RWPE2 (cell line): ENCODE results near the gene KBTBD13.

Experiments used
- ATAC-seq: fragments of 200-7000 bp; cut with Tn5 transposase; 3 replicates; pipeline ENCODE4 v1.9.1; 2021; ENCODE audit warnings: low read depth
- DNase-seq: peaks from one replicate; pipeline ENCODE4 v3.0.0-alpha.2; 2020; ENCODE audit warnings: low spot score
- H3K27ac ChIP-seq: fragments of 450-650 bp; 2 replicates; pipeline ENCODE4 v1.5.1; 2017; ENCODE audit warnings: mild to moderate bottlenecking; ENCODE audit not compliant: poor library complexity, severe bottlenecking
- H3K27me3 ChIP-seq: fragments of 250-450 bp; sonication (Bioruptor Pico); 2 replicates; pipeline ENCODE4 v1.5.1; 2021; ENCODE audit warnings: mild to moderate bottlenecking, moderate library complexity; ENCODE audit not compliant: insufficient read depth, poor library complexity, severe bottlenecking
- H3K36me3 ChIP-seq: fragments of 250-450 bp; sonication (Bioruptor Pico); 2 replicates; pipeline ENCODE4 v1.5.1; 2020; ENCODE audit warnings: low read depth, mild to moderate bottlenecking, moderate library complexity
- H3K4me1 ChIP-seq: fragments of 250-450 bp; sonication (Bioruptor Pico); 2 replicates; pipeline ENCODE4 v1.5.1; 2021; ENCODE audit warnings: mild to moderate bottlenecking, moderate library complexity; ENCODE audit not compliant: insufficient read depth, poor library complexity, severe bottlenecking
- H3K4me3 ChIP-seq: fragments of 250-450 bp; sonication (Bioruptor Pico); 2 replicates; pipeline ENCODE4 v1.5.1; 2021; ENCODE audit warnings: mild to moderate bottlenecking, moderate library complexity; ENCODE audit not compliant: severe bottlenecking
- H3K9me3 ChIP-seq: fragments of 250-450 bp; sonication (Bioruptor Pico); 2 replicates; pipeline ENCODE4 v1.5.1; 2021; ENCODE audit warnings: mild to moderate bottlenecking, moderate library complexity; ENCODE audit not compliant: severe bottlenecking
- TF ChIP-seq, protein P1 (sequence below): fragments of 450-650 bp; IDR thresholded peaks from one replicate; pipeline ENCODE4 v1.5.1; 2017; ENCODE audit warnings: mild to moderate bottlenecking, moderate library complexity; ENCODE audit not compliant: poor library complexity, severe bottlenecking

The KBTBD13 gene

DNA sequence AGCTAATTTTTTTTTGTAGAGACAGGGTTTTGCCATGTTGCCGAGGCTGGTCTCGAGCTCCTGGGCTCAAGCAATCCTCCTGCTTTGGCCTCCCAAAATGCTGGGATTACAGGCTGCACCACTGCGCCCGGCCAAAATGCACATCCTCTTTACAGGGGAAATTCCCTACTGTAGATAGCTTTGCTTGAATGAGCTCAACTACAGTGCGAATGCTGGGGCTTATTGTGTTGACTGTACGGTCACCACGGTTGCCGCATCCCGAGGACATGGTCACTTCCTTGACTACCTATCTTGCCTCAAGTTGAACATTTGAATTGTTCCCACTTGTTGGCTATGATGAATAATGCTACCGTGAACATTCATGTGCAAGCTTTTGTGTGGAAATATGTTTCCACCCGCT, 41.8 kb upstream of the KBTBD13 start:
- TF ChIP-seq, protein P1, sequence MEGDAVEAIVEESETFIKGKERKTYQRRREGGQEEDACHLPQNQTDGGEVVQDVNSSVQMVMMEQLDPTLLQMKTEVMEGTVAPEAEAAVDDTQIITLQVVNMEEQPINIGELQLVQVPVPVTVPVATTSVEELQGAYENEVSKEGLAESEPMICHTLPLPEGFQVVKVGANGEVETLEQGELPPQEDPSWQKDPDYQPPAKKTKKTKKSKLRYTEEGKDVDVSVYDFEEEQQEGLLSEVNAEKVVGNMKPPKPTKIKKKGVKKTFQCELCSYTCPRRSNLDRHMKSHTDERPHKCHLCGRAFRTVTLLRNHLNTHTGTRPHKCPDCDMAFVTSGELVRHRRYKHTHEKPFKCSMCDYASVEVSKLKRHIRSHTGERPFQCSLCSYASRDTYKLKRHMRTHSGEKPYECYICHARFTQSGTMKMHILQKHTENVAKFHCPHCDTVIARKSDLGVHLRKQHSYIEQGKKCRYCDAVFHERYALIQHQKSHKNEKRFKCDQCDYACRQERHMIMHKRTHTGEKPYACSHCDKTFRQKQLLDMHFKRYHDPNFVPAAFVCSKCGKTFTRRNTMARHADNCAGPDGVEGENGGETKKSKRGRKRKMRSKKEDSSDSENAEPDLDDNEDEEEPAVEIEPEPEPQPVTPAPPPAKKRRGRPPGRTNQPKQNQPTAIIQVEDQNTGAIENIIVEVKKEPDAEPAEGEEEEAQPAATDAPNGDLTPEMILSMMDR, result no peak
- Histone ChIP-seq H3K4me1 (no peaks in the 10 kb centered on the region), H3K9me3 (no peaks in the 10 kb centered on the region), H3K27ac (no peak overlapping the region), H3K27me3 (no peaks in the 10 kb centered on the region), H3K36me3 (no peaks in the 10 kb centered on the region), H3K4me3 (no peak overlapping the region)
- ATAC-seq (no peak), DNase-seq (no peak)

DNA sequence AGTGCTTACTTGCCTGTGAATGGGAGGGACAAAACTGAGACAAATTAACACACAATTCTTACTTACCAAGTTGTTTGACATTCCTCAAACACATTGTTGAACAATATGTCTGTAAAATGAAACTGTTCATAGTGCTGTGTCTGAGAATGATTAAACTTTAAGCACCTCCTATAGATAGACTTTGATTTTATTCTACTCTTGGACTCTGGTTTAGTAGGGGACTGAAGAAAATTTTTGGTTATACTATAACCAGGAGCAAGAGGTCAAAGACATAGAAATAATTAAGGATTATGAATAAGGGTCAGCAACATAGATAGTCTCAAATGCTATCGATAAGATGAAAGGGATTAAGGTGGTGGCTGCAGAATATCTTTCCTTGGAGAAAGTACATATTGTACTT, 39.2 kb upstream of the KBTBD13 start:
- DNase-seq (no peak), ATAC-seq (no peak)
- no peak overlapping the region for H3K4me3 ChIP-seq
- no peaks in the 10 kb centered on the region for H3K27me3 ChIP-seq
- no peaks in the 10 kb centered on the region for H3K4me1 ChIP-seq
- H3K27ac ChIP-seq, result no peak overlapping the region
- no peaks in the 10 kb centered on the region for H3K9me3 ChIP-seq
- TF ChIP-seq, protein P1, result no peak
- H3K36me3 ChIP-seq, result no peaks in the 10 kb centered on the region

DNA sequence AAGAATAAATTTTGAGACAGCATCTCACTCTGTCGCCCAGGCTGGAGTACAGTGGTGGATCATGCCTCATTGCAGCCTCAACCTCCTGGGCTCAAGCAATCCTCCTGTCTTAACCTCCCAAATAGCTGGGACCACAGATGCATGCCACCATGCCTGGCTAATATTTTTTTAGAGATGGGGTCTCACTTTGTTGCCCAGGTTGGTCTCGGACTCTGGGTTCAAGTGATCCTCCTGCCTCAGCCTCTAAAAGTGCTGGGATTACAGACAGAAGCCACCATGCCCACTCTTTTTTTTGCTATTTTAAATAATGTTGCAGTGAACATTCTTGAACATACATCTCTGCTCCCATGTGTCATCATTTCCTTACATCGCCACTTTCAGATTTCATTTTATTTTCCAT, 38.1 kb upstream of the KBTBD13 start:
- no peaks in the 10 kb centered on the region for H3K36me3 ChIP-seq
- no peaks in the 10 kb centered on the region for H3K27me3 ChIP-seq
- TF ChIP-seq, protein P1, result no peak
- H3K27ac ChIP-seq, result no peak overlapping the region
- no peaks in the 10 kb centered on the region for H3K4me1 ChIP-seq
- no peak for DNase-seq
- no peak for ATAC-seq
- no peaks in the 10 kb centered on the region for H3K9me3 ChIP-seq
- H3K4me3 ChIP-seq, result no peak overlapping the region

DNA sequence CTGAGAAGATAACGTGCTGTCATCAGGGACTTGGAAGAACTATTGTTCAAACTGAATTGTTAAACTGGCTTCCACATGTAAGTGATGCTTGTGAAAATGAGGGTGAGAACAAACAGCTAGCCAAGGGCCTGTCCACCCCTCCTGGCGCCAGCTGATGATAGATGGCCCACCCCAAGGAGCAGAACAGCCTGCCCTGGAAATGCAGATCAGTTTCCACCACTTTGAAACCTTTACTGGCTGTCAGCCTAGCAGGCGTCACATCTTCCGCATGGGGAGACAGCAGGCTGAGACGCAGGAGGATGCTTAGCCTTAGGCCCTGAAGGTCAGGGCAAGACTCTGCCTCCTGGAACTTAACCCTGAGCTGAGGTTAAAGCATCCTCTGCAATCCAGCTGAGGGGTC, 37.7 kb upstream of the KBTBD13 start:
- no peak overlapping the region for H3K27ac ChIP-seq
- ATAC-seq (no peak), DNase-seq (no peak)
- no peaks in the 10 kb centered on the region for H3K4me1 ChIP-seq
- H3K9me3 ChIP-seq, result no peaks in the 10 kb centered on the region
- no peaks in the 10 kb centered on the region for H3K27me3 ChIP-seq
- TF ChIP-seq, protein P1, result no peak
- H3K4me3 ChIP-seq, result no peak overlapping the region
- no peaks in the 10 kb centered on the region for H3K36me3 ChIP-seq

DNA sequence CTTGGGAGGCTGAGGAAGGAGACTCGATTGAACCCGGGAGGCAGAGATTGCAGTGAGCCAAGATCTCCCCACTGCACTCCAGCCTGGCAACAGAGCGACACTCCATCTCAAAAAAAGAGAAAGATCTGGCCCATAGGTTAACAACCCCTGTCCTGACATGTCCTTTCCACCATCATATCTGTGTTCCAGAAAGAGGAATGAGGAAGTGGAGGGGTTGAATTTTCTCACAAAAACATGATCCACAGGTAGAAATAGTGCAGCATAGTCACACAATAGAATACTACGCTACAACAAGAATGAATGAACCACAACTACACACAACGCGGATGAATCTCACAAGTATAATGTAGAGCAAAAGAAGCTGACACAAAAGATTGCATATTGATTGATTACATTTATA, 36.1 kb upstream of the KBTBD13 start:
- ATAC-seq (no peak), DNase-seq (no peak)
- no peaks in the 10 kb centered on the region for H3K9me3 ChIP-seq
- H3K36me3 ChIP-seq, result no peaks in the 10 kb centered on the region
- H3K4me3 ChIP-seq, result no peak overlapping the region
- TF ChIP-seq, protein P1, result no peak
- H3K27ac ChIP-seq, result no peak overlapping the region
- peaks cover 6% of the 10 kb centered on the region for H3K4me1 ChIP-seq
- H3K27me3 ChIP-seq, result no peaks in the 10 kb centered on the region
